Pons (tissue), 1 donor: Measurements from ENCODE around the gene EFCC1.

Experiments
- DNase-seq: peaks from one replicate; pipeline ENCODE4 v3.0.0-alpha.2; 2016; ENCODE audit warnings: low spot score

EFCC1 gene, protein sequence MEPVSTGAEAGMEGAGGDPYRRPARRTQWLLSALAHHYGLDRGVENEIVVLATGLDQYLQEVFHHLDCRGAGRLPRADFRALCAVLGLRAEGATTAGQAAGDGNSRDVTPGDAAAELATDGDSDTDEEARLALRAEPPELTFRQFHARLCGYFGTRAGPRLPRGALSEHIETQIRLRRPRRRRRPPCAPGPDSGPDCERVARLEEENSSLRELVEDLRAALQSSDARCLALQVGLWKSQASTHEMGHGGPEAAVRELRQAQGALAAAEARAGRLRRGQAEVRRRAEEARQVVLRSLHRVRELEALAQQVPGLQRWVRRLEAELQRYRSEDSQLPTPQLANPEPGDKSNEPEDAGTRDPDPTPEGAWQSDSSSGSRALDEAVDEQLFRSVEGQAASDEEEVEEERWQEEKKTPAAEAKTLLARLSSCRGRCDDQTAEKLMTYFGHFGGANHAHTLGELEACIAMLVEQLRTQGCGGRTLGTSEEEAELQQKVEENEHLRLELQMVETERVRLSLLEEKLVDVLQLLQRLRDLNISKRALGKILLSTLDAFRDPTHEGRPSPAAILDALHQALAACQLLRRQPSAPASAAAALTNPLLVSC

DNA sequence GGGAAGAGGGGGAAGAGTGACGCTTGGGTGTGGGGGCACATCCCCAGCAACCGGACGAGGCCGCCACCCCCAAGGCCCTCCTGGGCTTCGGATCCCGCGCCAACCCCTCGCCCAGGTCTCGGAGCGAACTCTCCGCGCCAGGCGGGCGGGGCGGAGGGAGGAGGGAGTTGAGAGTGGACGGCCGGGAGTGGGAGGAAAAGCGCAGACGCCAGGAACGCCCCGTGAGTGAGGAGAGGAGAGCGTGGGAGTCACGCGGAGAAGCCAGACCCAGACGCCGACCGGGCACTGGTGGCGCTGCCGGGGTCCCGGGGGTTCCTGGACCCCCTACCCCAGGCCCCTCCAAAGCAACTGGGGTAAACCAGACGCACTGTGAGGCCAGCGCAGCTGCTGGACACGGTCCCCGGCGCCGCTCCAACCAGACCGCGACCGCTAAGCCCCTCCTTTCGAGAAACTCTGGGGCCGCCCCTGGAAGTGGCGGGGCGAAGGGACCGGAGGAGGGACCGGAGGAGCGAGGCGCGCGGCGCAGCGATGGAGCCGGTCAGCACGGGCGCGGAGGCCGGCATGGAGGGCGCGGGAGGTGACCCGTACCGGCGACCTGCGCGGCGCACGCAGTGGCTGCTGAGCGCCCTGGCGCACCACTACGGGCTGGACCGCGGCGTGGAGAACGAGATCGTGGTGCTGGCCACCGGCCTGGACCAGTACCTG, at the start of gene EFCC1:
EFCC1 (plus strand) TSS at position 204 of the 705 bp plus-strand sequence; CDS start at position 529, 325 bp downstream.
- no peak for DNase-seq

GRCh38 chr3:128956440-128956839, 44.7 kb upstream of the EFCC1 start:
- DNase-seq = no peak

- DNase-seq = no peak
Measured at GRCh38 chr3:128965280-128965679, 35.8 kb upstream of the EFCC1 start.

DNA sequence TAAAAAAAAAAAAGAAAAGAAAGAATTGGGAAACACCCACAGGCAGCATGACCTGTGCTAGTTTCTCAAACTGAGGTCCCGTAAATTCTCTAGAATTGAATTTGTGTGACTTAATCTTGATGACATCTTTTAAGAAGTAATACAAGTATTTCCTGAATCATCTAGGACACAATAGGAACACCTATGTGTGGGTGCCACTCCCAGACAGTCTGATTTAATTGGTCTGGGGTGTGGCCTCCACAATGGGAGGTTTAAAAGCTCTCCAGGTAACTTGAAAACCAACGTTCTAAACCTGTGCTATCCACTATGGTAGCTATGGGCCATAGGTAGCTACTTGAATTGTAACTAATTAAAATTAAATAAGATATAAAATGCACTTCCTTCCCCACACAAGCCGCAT, 35.3 kb upstream of the EFCC1 start:
- DNase-seq = no peak

GRCh38 chr3:128967748-128968355, 33.3 kb upstream of the EFCC1 start:
- no peak for DNase-seq

DNA sequence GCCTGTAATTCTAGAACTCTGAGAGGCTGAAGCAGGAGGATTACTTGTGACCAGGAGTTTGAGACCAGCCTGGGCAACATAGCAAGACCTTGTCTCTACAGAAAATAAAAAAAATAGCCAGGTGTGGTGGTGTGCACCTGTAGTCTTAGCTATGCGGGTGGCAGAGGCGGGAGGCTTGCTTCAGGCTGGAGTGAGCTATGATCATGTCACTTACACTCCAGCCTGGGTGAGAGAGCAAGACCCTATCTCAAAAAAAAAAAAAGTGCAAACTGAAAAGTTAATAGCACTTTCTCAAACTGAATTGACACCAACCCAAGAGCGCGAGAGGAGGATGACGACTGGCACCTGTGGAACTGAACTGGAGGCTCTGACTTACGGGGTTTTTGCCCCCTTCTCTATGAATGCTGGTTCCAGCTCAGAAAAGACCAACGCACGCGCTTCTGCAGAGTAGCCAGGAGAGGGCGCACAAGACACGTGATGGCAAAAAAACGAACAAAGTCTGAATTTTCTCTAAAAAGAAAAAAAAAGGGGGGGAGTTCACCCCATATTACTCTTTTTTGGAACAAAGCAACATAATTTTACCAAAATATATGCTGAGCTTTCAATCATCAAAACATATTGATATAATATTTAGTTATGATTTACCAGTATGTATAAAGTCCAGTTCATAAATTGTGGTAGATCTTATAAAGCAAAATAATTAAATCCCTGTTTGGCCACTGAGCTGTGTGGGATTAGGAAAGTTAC, 30.9 kb upstream of the EFCC1 start:
- peak; percentile 23 for DNase-seq

GRCh38 chr3:128970740-128971047, 30.4 kb upstream of the EFCC1 start:
- no peak for DNase-seq

DNA sequence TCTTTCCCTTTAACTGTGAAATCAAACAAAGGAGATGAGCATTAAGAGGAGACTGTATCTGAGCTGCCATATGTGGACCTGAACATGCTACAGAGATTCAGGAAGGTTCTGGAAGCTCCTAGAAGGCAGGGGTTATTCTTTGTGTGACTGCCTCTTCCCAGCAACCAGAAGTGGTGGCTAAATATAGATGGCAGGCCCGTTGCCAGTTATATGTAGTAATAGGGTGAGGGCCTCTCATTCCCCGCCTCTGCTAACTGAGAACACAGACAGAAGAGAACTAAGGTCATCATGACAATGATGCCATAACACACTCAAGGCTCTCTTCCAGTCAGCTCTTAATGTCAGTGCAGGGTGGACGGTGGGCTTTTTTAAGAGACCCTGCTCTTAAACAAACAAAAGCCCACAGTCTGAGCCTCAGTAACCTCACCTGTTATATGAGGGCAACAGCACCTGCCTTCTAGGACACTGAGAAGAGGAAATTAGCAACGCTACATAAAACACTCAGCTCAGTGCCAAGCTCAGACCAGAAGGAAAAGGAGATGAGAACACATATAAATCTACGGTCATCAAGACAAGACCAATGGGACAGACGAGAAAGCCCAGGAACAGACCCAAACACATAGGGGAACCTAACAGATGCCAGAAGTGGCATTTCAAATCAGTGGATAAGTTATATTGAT, 29.5 kb upstream of the EFCC1 start:
- no peak for DNase-seq

GRCh38 chr3:128973988-128974564, 27.0 kb upstream of the EFCC1 start:
- DNase-seq = peak; percentile 9

DNA sequence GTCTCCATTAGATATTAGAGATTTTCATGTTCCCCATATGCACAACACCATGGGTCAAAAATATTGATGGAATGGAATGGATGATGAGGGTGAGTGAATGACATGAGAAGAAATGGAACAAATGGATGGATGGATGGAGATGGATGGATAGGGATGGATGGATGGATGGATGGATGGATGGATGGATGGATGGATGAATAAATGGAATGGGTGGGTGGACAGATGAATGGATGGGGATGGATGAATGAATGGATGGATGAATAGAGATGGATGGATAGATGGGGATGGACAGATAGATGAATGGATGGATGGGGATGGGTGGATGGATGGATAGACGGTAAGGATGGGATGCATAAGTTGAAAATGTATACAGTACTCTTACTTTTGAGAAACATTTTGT, 25.8 kb upstream of the EFCC1 start:
- no peak for DNase-seq

DNA sequence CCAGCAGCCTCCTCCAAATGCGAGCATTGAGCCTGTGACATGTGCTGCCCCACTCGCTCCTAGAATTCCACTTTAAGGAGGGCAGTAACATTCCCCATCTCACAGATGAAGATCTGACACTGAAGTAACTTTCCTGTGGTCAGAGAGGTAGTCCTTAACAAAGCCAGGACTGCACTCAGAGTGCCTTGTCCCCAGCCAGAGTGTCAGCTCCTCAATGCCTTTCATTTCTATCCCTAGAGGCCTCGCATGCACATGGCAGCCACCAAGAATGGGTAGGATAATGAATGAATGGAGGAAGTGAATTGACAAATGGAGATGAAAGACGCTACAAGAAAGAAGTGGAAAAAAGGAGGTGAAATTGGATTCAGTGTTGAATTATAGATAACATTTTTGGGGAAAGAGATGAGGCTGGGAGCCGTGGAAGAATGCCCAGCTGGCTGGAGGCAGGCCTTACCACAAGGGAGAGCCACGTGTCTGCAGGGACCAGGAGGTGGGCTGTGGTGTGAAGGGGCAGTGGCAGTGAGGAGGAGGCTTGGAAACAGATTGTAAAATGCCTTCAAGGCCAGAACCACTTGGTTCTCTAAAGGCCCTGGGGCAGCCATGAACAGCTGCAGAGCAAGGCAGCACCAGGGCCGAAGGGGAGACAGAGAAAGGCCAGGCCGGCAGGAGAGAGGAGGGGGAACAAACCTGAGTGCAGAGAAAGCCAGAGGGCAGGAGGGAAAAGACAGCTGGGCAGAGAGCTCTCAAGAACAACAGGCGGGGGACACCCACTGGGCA, 17.6 kb upstream of the EFCC1 start:
- no peak for DNase-seq

DNA sequence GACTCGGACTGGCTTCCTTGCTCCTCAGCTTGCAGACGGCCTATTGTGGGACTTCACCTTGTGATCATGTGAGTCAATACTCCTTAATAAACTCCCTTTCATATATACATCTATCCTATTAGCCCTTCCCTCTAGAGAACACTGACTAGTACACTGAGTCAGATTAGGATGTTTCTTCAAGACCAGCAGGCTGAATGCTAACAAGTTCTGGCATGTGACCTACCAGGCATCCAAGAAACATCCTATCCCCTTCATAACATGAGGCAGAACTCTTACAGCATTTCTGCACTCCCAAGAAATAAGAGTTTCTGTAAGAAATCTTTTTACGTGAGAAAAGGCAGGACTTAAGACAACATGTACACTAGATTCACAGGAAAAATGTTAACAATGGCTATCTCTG, 16.5 kb upstream of the EFCC1 start:
- no peak for DNase-seq

DNA sequence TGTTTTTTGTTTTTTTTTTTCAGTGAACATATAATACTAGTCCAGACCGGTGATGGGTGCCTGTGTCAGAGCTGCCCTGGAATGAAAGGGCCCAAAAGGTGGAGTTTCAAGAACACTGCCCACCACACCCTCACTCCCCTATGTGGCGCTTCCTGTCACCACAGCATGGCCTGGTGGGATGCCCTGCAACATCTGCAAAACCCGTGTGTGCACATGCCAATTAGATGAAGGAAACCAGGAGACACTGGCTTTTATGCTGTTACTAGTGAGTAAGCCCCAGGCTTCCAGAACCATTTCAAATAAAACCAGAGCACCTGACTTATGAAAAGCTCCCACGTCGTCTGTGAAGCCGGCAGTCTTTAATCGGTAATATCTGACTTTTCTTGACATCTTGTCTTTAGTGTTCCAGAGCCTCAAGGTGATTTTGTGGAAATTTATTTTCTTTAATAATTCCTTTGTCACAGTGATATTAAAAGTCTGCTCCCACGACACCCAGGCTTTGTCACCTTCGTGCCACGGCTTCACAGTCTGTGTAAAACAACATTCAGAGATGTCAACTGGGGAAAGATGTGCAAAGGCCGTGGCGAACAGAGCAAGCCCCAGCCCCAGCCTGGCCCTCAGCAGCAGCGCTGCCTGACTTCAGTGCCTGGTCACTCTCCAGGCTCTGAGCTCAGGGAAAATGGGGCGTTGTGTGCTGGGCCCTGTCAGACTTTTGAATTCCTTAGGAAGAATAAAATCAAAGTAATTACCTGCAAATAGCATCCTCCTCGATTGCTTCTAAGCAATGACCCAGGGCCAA, 13.6 kb upstream of the EFCC1 start:
- no peak for DNase-seq

- DNase-seq = no peak
Measured at GRCh38 chr3:128988286-128988685, 12.8 kb upstream of the EFCC1 start.

GRCh38 chr3:128991355-128991895, 9.7 kb upstream of the EFCC1 start:
- no peak for DNase-seq

DNA sequence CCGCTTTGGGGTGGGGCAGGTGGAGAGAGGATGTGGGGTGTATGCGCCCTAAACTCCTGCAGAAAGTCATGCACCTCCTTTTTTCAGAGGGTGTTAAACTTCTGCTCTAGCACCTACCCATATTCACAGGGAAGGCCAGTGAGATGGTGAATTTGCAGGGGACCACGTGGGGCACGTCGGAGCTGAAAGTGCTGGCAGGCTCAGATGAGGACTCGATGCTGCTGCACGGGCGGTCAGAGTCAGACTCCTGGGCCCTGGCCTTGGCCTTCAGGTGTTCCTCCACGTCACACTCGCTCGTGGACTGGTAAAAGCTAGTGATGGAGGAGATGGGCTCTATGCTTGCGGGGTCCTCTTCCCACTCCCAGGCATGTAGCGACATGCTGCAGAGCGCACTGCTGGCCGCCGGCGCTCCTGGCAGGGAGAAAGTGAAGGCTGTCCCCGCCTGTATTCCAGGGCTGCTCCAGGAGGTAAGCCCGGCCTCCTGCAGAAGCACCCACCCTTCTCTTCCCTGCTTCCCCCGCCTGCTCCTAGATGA, 8.1 kb upstream of the EFCC1 start:
- DNase-seq = no peak

DNA sequence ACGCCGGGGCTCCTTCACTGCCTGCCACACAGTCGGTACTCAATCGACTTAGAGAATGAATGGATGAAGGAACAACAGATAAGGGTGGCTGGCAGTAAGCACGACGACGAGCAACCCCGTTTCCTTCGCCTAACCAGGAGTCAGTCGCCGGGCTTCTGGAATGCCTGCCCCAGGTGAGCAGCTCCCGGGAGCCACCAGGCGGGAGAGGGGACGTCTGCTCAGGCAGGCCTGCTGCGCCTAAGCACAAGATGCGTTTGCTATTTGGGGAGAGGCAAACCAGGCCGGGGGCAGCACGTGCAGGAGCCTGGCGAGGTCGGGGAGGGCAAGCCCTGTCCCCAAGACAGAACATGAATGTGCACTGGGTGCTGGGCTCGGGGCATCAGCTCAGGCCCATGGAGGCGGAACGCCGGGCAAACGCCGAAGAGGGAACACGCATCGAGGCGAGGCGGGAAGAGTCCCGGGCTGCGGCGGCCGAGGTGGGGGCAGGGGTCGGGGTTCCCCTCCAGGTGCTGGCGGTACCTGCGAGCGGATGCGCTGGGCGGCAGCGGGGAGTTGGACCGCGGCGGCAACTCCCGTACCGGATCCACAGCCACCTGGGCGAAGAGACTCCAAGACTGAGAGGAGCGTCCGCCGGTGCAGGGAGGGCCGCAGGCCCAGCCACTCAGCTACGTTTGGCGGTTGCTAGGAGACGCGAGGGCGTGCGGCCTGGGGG, 7.5 kb upstream of the EFCC1 start, which contains the start of gene CFAP92:
CFAP92 (minus strand) TSS at position 616 of the 712 bp plus-strand sequence. CDS start 772 bp downstream, outside the sequence.
- peak; percentile 42 for DNase-seq

DNA sequence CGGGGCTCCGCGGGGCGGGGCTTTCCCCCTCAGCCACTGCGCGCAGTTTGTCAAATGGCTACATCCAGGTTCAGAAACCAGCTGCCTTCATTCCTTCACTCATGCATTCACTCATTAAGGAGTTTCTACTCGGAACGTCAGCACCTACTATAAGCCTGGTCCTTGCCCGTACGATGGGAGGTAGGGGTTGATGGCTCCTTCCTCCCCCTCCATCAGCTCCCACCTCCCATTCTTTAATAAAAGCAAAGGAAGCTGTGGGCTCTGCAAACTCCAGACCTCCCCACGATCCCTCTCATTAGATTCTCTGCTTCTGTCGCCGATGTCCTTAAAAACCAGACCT, 7.0 kb upstream of the EFCC1 start:
- DNase-seq = no peak
